GM12878 (cell line): Measurements from ENCODE around the gene GUCY1A2.
"Not testable (repeated sequence)": the region's sequence is repeated elsewhere in the genome, so short reads cannot be mapped to it uniquely, and the experiment has no call there.

Source experiments
- EZH2 ChIP-seq: IDR thresholded peaks from 2 replicates; pipeline ENCODE4 v1.6.1; 2012; ENCODE audit warnings: low read depth, mild to moderate bottlenecking, control low read depth, inconsistent platforms, low read length, borderline replicate concordance; ENCODE audit not compliant: control insufficient read depth
- MAX ChIP-seq: IDR thresholded peaks from 2 replicates; pipeline ENCODE4 v1.6.1; 2012; ENCODE audit warnings: low read depth, low read length, improper control_type of control experiment
- RAD21 ChIP-seq: IDR thresholded peaks from 2 replicates; pipeline ENCODE4 v1.6.1; 2011; ENCODE audit warnings: mild to moderate bottlenecking, low read depth, low read length, moderate library complexity; ENCODE audit not compliant: insufficient read depth
- SIN3A ChIP-seq: IDR thresholded peaks from 2 replicates; pipeline ENCODE4 v1.6.1; 2012; ENCODE audit warnings: low read depth, low read length, improper control_type of control experiment
- USF2 ChIP-seq: IDR thresholded peaks from 2 replicates; pipeline ENCODE4 v1.6.1; 2011; ENCODE audit warnings: low read depth, low read length, improper control_type of control experiment, borderline replicate concordance

- not testable (repeated sequence) for TF ChIP-seq USF2, SIN3A, MAX, RAD21, EZH2
Measured at GRCh38 chr11:106777302-106777701, 241.0 kb downstream of the GUCY1A2 start.
